Ishikawa (cell line): ENCODE measurements around the gene ATP5MC2.

ENCODE experiments used
- CEBPB ChIP-seq: IDR thresholded peaks from 2 replicates; pipeline ENCODE4 v1.6.1; 2012
- CREB1 ChIP-seq: IDR thresholded peaks from 2 replicates; pipeline ENCODE4 v1.6.1; 2012; ENCODE audit warnings: low read depth
- EGR1 ChIP-seq: IDR thresholded peaks from 2 replicates; pipeline ENCODE4 v1.6.1; 2012
- EP300 ChIP-seq: IDR thresholded peaks from 2 replicates; pipeline ENCODE4 v1.6.1; 2012; ENCODE audit warnings: borderline replicate concordance
- FOXM1 ChIP-seq: IDR thresholded peaks from 2 replicates; pipeline ENCODE4 v1.6.1; 2012; ENCODE audit warnings: low read depth, borderline replicate concordance
- NFIC ChIP-seq: IDR thresholded peaks from 2 replicates; pipeline ENCODE4 v1.6.1; 2012
- RAD21 ChIP-seq: IDR thresholded peaks from 2 replicates; pipeline ENCODE4 v1.6.1; 2012; ENCODE audit warnings: low read depth
- TAF1 ChIP-seq: IDR thresholded peaks from 2 replicates; pipeline ENCODE4 v1.6.1; 2012; ENCODE audit warnings: low read depth, mild to moderate bottlenecking
- TCF12 ChIP-seq: IDR thresholded peaks from 2 replicates; pipeline ENCODE4 v1.6.1; 2012; ENCODE audit warnings: low read depth
- TEAD4 ChIP-seq: IDR thresholded peaks from 2 replicates; pipeline ENCODE4 v1.6.1; 2012
- YY1 ChIP-seq: IDR thresholded peaks from 2 replicates; pipeline ENCODE4 v1.6.1; 2012; ENCODE audit warnings: low read depth
- ZBTB7A ChIP-seq: IDR thresholded peaks from 2 replicates; pipeline ENCODE4 v1.6.1; 2012; ENCODE audit warnings: low read depth
- TF ChIP-seq, protein P1 (sequence below): IDR thresholded peaks from 2 replicates; pipeline ENCODE4 v1.6.1; 2012; ENCODE audit warnings: low read depth, mild to moderate bottlenecking
- TF ChIP-seq, protein P2 (sequence below): IDR thresholded peaks from 2 replicates; pipeline ENCODE4 v1.6.1; 2012
- TF ChIP-seq, protein P3 (sequence below): IDR thresholded peaks from 2 replicates; pipeline ENCODE4 v1.6.1; 2012

ATP5MC2 gene

DNA sequence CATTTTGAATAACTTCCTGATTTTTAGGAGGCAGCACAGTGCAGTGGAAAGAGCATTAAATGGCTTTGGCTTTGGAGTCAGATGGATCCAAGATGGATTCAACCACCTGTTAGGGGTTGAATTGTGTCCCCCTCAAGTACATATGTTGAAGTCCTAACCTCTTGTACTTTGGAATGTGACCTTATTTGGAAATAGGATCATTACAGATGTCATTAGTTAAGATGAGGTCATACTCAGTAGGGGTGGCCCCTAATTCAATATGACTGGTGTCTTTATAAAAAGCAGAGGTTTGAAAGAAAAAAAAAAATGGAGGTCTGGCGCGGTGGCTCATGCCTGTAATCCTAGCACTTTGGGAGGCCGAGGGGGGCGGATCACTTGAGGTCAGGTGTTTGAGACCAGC is 18.8 kb downstream of the ATP5MC2 start:
- TF ChIP-seq, protein P1, sequence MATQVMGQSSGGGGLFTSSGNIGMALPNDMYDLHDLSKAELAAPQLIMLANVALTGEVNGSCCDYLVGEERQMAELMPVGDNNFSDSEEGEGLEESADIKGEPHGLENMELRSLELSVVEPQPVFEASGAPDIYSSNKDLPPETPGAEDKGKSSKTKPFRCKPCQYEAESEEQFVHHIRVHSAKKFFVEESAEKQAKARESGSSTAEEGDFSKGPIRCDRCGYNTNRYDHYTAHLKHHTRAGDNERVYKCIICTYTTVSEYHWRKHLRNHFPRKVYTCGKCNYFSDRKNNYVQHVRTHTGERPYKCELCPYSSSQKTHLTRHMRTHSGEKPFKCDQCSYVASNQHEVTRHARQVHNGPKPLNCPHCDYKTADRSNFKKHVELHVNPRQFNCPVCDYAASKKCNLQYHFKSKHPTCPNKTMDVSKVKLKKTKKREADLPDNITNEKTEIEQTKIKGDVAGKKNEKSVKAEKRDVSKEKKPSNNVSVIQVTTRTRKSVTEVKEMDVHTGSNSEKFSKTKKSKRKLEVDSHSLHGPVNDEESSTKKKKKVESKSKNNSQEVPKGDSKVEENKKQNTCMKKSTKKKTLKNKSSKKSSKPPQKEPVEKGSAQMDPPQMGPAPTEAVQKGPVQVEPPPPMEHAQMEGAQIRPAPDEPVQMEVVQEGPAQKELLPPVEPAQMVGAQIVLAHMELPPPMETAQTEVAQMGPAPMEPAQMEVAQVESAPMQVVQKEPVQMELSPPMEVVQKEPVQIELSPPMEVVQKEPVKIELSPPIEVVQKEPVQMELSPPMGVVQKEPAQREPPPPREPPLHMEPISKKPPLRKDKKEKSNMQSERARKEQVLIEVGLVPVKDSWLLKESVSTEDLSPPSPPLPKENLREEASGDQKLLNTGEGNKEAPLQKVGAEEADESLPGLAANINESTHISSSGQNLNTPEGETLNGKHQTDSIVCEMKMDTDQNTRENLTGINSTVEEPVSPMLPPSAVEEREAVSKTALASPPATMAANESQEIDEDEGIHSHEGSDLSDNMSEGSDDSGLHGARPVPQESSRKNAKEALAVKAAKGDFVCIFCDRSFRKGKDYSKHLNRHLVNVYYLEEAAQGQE = no peak
- TF ChIP-seq FOXM1 (no peak), YY1 (no peak), ZBTB7A (no peak), CEBPB (no peak), NFIC (no peak), RAD21 (no peak), TAF1 (no peak), EP300 (no peak), EGR1 (no peak), TEAD4 (no peak), TCF12 (no peak), CREB1 (no peak)
- TF ChIP-seq, protein P2, sequence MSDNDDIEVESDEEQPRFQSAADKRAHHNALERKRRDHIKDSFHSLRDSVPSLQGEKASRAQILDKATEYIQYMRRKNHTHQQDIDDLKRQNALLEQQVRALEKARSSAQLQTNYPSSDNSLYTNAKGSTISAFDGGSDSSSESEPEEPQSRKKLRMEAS = no peak
- TF ChIP-seq, protein P3, sequence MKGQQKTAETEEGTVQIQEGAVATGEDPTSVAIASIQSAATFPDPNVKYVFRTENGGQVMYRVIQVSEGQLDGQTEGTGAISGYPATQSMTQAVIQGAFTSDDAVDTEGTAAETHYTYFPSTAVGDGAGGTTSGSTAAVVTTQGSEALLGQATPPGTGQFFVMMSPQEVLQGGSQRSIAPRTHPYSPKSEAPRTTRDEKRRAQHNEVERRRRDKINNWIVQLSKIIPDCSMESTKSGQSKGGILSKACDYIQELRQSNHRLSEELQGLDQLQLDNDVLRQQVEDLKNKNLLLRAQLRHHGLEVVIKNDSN = no peak

DNA sequence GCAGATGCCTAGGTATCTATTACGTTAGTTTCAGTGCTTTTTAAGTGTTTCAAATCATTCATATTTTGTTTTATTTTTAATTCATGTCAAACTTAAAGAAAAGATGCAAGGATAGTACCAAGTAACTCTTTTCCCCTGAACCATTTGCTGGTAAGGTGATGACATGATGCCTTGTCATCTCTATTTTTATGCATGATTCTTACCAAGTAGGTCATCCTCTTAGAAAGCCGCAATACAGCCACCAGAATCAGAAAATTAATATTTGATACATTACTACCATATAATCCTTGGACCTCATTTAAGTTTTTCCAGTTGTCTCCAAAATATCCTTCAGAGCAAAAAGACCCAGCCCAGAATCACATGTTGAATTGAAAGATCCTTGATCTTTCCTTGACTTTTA is 22.3 kb downstream of the ATP5MC2 start:
- TF ChIP-seq, protein P2 = no peak
- TF ChIP-seq, protein P1 = no peak
- TF ChIP-seq TCF12 (no peak), RAD21 (no peak), ZBTB7A (no peak), CEBPB (no peak), CREB1 (no peak), TAF1 (no peak), EP300 (no peak), YY1 (no peak)
- TF ChIP-seq, protein P3 = no peak

DNA sequence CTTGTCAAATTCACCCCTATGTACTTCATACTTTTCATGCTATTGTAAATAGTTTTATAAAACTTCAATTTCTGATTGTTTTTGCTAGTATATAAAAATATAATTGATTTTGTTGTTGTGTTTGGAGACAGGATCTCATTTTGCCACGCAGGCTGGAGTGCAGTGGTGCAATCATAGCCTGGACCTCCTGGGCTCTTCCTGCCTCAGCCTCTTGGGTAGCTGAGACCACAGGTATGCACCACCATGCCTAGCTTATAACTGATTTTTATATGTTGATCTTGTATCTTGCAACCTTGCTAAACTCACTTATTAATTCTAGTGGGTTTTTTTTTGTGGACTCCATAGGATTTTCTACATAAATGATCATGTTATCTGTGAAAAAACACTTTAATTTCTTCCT is 23.5 kb downstream of the ATP5MC2 start:
- TF ChIP-seq, protein P3 = no peak
- TF ChIP-seq EGR1 = no peak
- no peak for TF ChIP-seq NFIC
- TF ChIP-seq EP300 = no peak
- no peak for TF ChIP-seq TAF1
- no peak for TF ChIP-seq TCF12
- TF ChIP-seq, protein P1 = no peak
- TF ChIP-seq ZBTB7A = no peak
- no peak for TF ChIP-seq YY1

DNA sequence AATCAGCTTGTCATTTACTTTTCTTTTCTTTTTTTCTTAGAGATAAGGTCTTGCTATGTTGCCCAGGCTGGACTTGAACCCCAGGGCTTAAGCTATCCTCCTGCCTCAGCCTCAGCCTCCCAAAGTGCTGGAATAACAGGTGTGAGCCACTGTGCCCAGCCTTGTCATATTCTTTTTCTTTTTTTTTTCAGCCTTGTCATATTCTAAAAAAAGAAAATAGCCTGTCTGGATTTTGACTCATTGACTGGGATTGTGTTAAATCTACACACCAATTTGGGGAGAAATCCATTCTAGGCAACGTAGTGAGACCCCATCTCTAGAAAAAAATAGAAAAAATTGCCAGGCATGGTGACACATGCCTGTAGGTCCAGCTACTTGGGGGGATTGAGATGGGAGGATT is 24.1 kb downstream of the ATP5MC2 start:
- TF ChIP-seq RAD21 (no peak), ZBTB7A (no peak), FOXM1 (no peak), YY1 (no peak), EP300 (no peak), TAF1 (no peak)
- TF ChIP-seq, protein P1 = no peak
- TF ChIP-seq, protein P2 = no peak
- TF ChIP-seq, protein P3 = no peak
